HL-60 (cell line): ENCODE results near the gene HK1.

ENCODE experiments used
- CTCF ChIP-seq: IDR thresholded peaks from one replicate; pipeline ENCODE4 v1.5.1; 2011; ENCODE audit warnings: low read length, control low read depth, inconsistent platforms; ENCODE audit not compliant: insufficient read depth
- POLR2AphosphoS5 ChIP-seq: IDR thresholded peaks from 2 replicates; pipeline ENCODE4 v1.6.1; 2012; ENCODE audit warnings: low read depth
- TF ChIP-seq, protein P1 (sequence below): IDR thresholded peaks from 2 replicates; pipeline ENCODE4 v1.6.1; 2012; ENCODE audit warnings: low read depth; ENCODE audit not compliant: insufficient replicate concordance

- TF ChIP-seq CTCF (no peak), POLR2AphosphoS5 (no peak)
- TF ChIP-seq, protein P1, sequence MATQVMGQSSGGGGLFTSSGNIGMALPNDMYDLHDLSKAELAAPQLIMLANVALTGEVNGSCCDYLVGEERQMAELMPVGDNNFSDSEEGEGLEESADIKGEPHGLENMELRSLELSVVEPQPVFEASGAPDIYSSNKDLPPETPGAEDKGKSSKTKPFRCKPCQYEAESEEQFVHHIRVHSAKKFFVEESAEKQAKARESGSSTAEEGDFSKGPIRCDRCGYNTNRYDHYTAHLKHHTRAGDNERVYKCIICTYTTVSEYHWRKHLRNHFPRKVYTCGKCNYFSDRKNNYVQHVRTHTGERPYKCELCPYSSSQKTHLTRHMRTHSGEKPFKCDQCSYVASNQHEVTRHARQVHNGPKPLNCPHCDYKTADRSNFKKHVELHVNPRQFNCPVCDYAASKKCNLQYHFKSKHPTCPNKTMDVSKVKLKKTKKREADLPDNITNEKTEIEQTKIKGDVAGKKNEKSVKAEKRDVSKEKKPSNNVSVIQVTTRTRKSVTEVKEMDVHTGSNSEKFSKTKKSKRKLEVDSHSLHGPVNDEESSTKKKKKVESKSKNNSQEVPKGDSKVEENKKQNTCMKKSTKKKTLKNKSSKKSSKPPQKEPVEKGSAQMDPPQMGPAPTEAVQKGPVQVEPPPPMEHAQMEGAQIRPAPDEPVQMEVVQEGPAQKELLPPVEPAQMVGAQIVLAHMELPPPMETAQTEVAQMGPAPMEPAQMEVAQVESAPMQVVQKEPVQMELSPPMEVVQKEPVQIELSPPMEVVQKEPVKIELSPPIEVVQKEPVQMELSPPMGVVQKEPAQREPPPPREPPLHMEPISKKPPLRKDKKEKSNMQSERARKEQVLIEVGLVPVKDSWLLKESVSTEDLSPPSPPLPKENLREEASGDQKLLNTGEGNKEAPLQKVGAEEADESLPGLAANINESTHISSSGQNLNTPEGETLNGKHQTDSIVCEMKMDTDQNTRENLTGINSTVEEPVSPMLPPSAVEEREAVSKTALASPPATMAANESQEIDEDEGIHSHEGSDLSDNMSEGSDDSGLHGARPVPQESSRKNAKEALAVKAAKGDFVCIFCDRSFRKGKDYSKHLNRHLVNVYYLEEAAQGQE: no peak
Observed at GRCh38 chr10:69411476-69411875, 133.2 kb downstream of the HK1 start.
